ENCODE data around the gene ZW10.

DNA sequence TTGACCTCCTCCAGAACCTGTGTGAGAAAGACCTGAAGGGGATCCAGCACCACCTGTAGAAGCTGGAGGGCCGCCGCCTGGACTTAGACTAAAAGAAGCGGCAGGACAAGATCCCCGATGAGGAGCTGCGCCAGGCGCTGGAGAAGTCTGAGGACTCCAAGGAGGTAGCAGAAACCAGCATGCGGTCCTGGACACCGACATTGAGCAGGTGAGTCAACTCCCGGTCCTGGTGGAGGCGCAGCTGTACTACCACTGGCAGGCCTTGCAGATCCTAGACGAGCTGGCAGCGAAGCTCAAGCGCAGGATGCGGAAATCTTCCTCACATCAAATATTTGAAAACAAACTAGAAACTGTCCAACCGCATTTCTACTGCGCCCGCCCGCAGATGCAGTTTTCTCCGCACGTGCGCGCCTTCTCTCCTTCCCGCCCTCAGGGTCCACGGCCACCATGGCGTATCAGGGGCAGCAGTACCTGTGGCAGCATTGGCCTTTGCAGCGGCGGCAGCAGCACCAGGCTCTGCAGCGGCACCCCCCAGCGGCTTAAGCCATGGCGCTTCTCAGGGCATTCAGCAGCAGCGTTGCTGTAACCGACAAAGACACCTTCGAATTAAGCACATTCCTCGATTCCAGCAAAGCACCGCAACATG lies 16.3 kb upstream of the ZW10 start:
- no peak for TF ChIP-seq POLR2AphosphoS5 (IDR thresholded peaks at IDR 0.05; ENCODE audit: borderline replicate concordance, low read depth, low read length)
- TF ChIP-seq EZH2 (IDR thresholded peaks at IDR 0.05) = no peak

Measured in SK-N-MC (cell line).